Stimulated activated CD4-positive, alpha-beta T cell treated with anti-CD3 and anti-CD28 coated beads, Interleukin-15, amount 100 ng/mL, for 24 hours (primary cell): ENCODE measurements around the gene TCP11L1.
"Not testable (repeated sequence)": the region's sequence is repeated elsewhere in the genome, so short reads cannot be mapped to it uniquely, and the experiment has no call there.

Source experiments
- DNase-seq: peaks from one replicate; pipeline ENCODE4 v3.0.0-alpha.2; 2020

The TCP11L1 gene

GRCh38 chr11:33039274-33040032 is at the start of gene TCP11L1:
Gene TCP11L1, plus strand, starts transcription at chr11:33039572. Its CDS starts 4,202 bp downstream, at chr11:33043774.
- peak; percentile 64 for DNase-seq

GRCh38 chr11:32990481-32990880 is 48.9 kb upstream of the TCP11L1 start:
- DNase-seq = no peak

GRCh38 chr11:32991427-32991826 is 47.9 kb upstream of the TCP11L1 start:
- no peak for DNase-seq

GRCh38 chr11:32991898-32992297 is 47.5 kb upstream of the TCP11L1 start:
- no peak for DNase-seq

- DNase-seq = no peak
Measured at GRCh38 chr11:33000181-33000580, 39.2 kb upstream of the TCP11L1 start.

- DNase-seq = no peak
Measured at GRCh38 chr11:33001281-33001680, 38.1 kb upstream of the TCP11L1 start.

- no peak for DNase-seq
Measured at GRCh38 chr11:33001751-33002542, 37.4 kb upstream of the TCP11L1 start.

- DNase-seq = no peak
Measured at GRCh38 chr11:33005175-33005574, 34.2 kb upstream of the TCP11L1 start.

- DNase-seq = no peak
Measured at GRCh38 chr11:33006010-33006409, 33.4 kb upstream of the TCP11L1 start.

- DNase-seq = no peak
Measured at GRCh38 chr11:33013755-33014154, 25.6 kb upstream of the TCP11L1 start.

GRCh38 chr11:33015621-33016551 is 23.5 kb upstream of the TCP11L1 start, which contains the start of gene DEPDC7:
Gene DEPDC7, plus strand, starts transcription at chr11:33015878. Its CDS starts 78 bp downstream, at chr11:33015956.
- peak; percentile 88 for DNase-seq

- no peak for DNase-seq
Measured at GRCh38 chr11:33016654-33017053, 22.7 kb upstream of the TCP11L1 start.

GRCh38 chr11:33017478-33017877 is 21.9 kb upstream of the TCP11L1 start:
- no peak for DNase-seq

- DNase-seq = no peak
Measured at GRCh38 chr11:33017965-33018364, 21.4 kb upstream of the TCP11L1 start.

GRCh38 chr11:33018840-33019239 is 20.5 kb upstream of the TCP11L1 start:
- DNase-seq = no peak

- DNase-seq = no peak
Measured at GRCh38 chr11:33021501-33021900, 17.9 kb upstream of the TCP11L1 start.

- DNase-seq = no peak
Measured at GRCh38 chr11:33021937-33022336, 17.4 kb upstream of the TCP11L1 start.

- DNase-seq = no peak
Measured at GRCh38 chr11:33025339-33025722, 14.0 kb upstream of the TCP11L1 start.

- DNase-seq = no peak
Measured at GRCh38 chr11:33027233-33027632, 12.1 kb upstream of the TCP11L1 start.

GRCh38 chr11:33027846-33028536 is 11.4 kb upstream of the TCP11L1 start:
- no peak for DNase-seq

- DNase-seq = no peak
Measured at GRCh38 chr11:33028537-33028914, 10.8 kb upstream of the TCP11L1 start.

- DNase-seq = not testable (repeated sequence)
Measured at GRCh38 chr11:33029218-33029617, 10.2 kb upstream of the TCP11L1 start.
